SU-DHL-6 (cell line): Measurements from ENCODE around the gene WASL.

Experiments used
- H2AFZ ChIP-seq: fragments of 200-600 bp; sonication (generic); 2 replicates; pipeline ENCODE4 v1.6.1; 2014; ENCODE audit warnings: low read depth, mild to moderate bottlenecking, moderate library complexity, mixed read lengths, antibody characterized with exemption, low read length; ENCODE audit not compliant: severe bottlenecking
- H3F3A ChIP-seq: fragments of 200-600 bp; shearing (Covaris generic); 2 replicates; pipeline ENCODE4 v1.6.0; 2016; ENCODE audit warnings: antibody characterized with exemption, mild to moderate bottlenecking; ENCODE audit not compliant: insufficient read depth
- H3K27ac ChIP-seq: fragments of 200-600 bp; sonication (generic); 2 replicates; pipeline ENCODE4 v1.5.1; 2016; ENCODE audit warnings: low read depth, mild to moderate bottlenecking, low read length, moderate library complexity, mixed read lengths
- H3K27me3 ChIP-seq: fragments of 200-600 bp; sonication (generic), shearing (Covaris generic); 2 replicates; pipeline ENCODE4 v1.6.0; 2014; ENCODE audit warnings: mild to moderate bottlenecking, low read length
- H3K36me3 ChIP-seq: fragments of 200-600 bp; sonication (generic); 2 replicates; pipeline ENCODE4 v1.6.1; 2014; ENCODE audit warnings: mild to moderate bottlenecking, low read length, mixed read lengths
- H3K4me2 ChIP-seq: fragments of 300-600, 200-600 bp; shearing (Covaris generic), sonication (generic); 2 replicates; pipeline ENCODE4 v1.6.0; 2014; ENCODE audit warnings: low read length, low read depth, mild to moderate bottlenecking; ENCODE audit not compliant: poor library complexity, severe bottlenecking
- H3K4me3 ChIP-seq: fragments of 200-600 bp; sonication (generic); 2 replicates; pipeline ENCODE4 v1.5.1; 2014; ENCODE audit warnings: antibody characterized with exemption, low read length, mild to moderate bottlenecking, mixed read lengths; ENCODE audit not compliant: insufficient read depth, poor library complexity, severe bottlenecking
- H3K79me2 ChIP-seq: fragments of 200-600 bp; sonication (generic); 2 replicates; pipeline ENCODE4 v1.6.1; 2014; ENCODE audit warnings: mild to moderate bottlenecking, low read length, moderate library complexity; ENCODE audit not compliant: insufficient read depth
- H3K9ac ChIP-seq: fragments of 200-600 bp; sonication (generic); 2 replicates; pipeline ENCODE4 v1.7.0; 2014; ENCODE audit warnings: mild to moderate bottlenecking, low read length
- H3K9me2 ChIP-seq: fragments of 200-600 bp; sonication (generic); replicated peaks from 2 replicates; pipeline ENCODE4 v1.6.1; 2014; ENCODE audit warnings: low read length; ENCODE audit not compliant: insufficient read depth
- H3K9me3 ChIP-seq: fragments of 200-600 bp; sonication (generic); 2 replicates; pipeline ENCODE4 v1.6.1; 2014; ENCODE audit warnings: low read length, mixed read lengths; ENCODE audit not compliant: insufficient read depth
- H4K20me1 ChIP-seq: fragments of 200-600 bp; sonication (generic); 2 replicates; pipeline ENCODE4 v1.6.1; 2014; ENCODE audit warnings: low read depth, mild to moderate bottlenecking, antibody characterized with exemption, low read length, moderate library complexity, mixed read lengths
- EZH2phosphoT487 ChIP-seq: fragments of 200-600 bp; sonication (generic), shearing (Covaris generic); conservative IDR thresholded peaks from 2 replicates; pipeline ENCODE4 v1.6.1; 2018; ENCODE audit warnings: mild to moderate bottlenecking, antibody characterized with exemption, low read length, moderate library complexity, mixed read lengths
- TF ChIP-seq, protein P1 (sequence below): fragments of 200-600 bp; sonication (generic); IDR thresholded peaks from one replicate; pipeline ENCODE4 v1.5.1; 2017; ENCODE audit warnings: antibody characterized with exemption, mild to moderate bottlenecking, low read length, moderate library complexity; ENCODE audit not compliant: insufficient read depth, poor library complexity, severe bottlenecking

The WASL gene

DNA sequence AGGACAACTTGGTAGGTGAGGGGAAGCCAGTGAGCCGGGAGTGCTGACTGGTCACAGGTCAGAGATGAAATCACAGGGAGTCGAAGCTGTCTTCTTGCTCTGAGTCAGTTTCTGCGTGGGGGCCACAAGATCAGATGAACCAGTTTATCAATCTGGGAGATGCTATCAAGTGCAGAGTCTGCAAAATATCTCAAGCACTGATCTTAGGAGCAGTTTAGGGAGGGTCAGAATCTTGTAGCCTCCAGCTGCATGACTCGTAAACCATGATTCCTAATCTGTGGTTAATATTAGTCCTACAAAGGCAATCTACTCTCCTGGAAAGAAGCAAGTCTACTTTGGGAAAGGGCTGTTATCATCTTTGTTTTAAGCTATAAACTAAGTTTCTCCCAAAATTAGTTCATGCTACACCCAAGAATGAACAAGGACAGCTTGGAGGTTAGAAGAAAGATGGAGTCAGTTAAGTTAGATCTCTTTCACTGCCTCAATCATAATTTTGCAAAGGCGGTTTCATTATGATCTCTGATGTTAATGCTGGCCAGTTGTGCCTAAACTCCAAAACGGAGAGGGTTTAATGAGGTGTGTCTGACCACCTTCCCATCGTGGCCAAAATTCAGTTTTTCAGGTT lies 101.6 kb downstream of the WASL start:
- H3K9me2 ChIP-seq = no peaks in the 10 kb centered on the region
- no peak overlapping the region for H2AFZ ChIP-seq
- H3F3A ChIP-seq = no peaks in the 10 kb centered on the region
- H3K4me2 ChIP-seq = no peak overlapping the region
- H3K27me3 ChIP-seq = no peaks in the 10 kb centered on the region
- H3K4me3 ChIP-seq = no peak overlapping the region
- TF ChIP-seq, protein P1, sequence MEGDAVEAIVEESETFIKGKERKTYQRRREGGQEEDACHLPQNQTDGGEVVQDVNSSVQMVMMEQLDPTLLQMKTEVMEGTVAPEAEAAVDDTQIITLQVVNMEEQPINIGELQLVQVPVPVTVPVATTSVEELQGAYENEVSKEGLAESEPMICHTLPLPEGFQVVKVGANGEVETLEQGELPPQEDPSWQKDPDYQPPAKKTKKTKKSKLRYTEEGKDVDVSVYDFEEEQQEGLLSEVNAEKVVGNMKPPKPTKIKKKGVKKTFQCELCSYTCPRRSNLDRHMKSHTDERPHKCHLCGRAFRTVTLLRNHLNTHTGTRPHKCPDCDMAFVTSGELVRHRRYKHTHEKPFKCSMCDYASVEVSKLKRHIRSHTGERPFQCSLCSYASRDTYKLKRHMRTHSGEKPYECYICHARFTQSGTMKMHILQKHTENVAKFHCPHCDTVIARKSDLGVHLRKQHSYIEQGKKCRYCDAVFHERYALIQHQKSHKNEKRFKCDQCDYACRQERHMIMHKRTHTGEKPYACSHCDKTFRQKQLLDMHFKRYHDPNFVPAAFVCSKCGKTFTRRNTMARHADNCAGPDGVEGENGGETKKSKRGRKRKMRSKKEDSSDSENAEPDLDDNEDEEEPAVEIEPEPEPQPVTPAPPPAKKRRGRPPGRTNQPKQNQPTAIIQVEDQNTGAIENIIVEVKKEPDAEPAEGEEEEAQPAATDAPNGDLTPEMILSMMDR = no peak
- no peak for TF ChIP-seq EZH2phosphoT487
- no peaks in the 10 kb centered on the region for H3K79me2 ChIP-seq
- H3K9ac ChIP-seq = no peak overlapping the region
- no peaks in the 10 kb centered on the region for H3K9me3 ChIP-seq
- H3K27ac ChIP-seq = no peak overlapping the region
- no peaks in the 10 kb centered on the region for H3K36me3 ChIP-seq
- no peaks in the 10 kb centered on the region for H4K20me1 ChIP-seq

DNA sequence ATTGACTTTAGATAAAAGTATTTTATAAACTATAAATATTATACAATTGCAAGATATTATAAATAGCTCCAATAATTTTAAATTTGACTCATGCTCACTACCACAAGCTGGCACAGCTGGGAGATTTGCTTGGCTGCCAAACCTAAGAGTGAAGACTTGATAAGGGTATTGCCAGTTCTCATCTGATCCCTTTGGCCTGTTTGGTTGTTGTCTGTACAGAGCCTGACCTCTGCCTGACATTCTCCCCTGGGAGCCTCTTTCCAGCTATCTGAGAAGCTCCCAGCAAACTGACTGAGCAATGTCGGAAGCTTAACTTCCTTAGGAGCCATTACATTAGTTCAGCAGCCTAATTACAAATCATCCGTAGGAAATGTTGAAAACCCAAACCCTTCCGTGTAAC lies 103.3 kb downstream of the WASL start:
- Histone ChIP-seq H3K79me2 (no peaks in the 10 kb centered on the region), H4K20me1 (no peaks in the 10 kb centered on the region), H3K27me3 (no peaks in the 10 kb centered on the region), H3K36me3 (no peaks in the 10 kb centered on the region), H3K9me3 (no peaks in the 10 kb centered on the region), H3K9ac (no peak overlapping the region), H3K4me2 (no peak overlapping the region), H3F3A (no peaks in the 10 kb centered on the region), H3K9me2 (no peaks in the 10 kb centered on the region), H3K27ac (no peak overlapping the region), H3K4me3 (no peak overlapping the region), H2AFZ (no peak overlapping the region)
- TF ChIP-seq, protein P1 = no peak
- TF ChIP-seq EZH2phosphoT487 = no peak

DNA sequence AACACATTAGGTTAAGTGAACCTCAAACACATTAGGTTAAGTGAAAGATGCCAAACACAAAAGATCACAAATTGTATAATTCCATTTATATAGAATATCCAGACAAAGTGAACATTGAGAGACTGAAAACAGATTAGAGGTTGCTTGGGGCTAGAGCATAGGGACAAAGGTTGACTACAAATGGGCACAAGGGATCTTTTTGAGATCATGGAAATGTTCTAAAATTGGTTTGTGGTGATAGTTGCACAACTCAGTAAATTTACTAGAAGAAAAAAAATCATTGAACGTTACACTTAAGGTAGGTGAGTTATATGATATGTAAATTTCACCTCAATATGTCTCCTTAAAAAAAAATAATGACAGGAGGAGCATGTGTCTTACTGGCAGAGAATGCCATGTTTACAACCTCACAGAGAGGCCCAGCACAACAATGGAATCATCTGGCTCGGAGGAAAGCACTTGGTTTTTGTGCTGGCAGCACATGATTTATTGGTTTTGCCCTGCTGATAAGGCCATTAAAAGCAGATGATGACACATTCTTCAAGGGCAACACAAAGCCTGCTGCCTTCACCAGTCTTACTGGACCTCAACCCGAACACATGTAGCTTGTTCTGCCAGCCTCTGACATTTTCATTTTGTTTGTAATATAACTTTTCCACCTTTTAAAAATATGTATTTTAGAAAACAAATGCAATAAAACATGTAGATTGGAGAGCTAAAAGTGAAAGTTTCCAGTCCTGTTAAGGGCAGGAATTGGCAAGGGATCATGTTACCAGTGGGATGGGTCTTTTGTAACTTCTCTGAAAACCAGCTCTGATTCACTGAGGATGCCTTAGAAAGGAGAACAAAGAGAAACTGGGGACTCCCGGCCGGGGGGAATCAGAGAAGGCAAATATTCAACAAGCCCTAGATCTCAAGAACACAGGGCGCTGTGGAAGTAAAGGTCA lies 105.0 kb downstream of the WASL start:
- TF ChIP-seq, protein P1 = no peak
- TF ChIP-seq EZH2phosphoT487 = no peak
- H3K9me2 ChIP-seq = no peaks in the 10 kb centered on the region
- H3K4me2 ChIP-seq = no peak overlapping the region
- H4K20me1 ChIP-seq = no peaks in the 10 kb centered on the region
- no peaks in the 10 kb centered on the region for H3K36me3 ChIP-seq
- no peak overlapping the region for H2AFZ ChIP-seq
- no peaks in the 10 kb centered on the region for H3K79me2 ChIP-seq
- H3K27me3 ChIP-seq = no peaks in the 10 kb centered on the region
- H3K9me3 ChIP-seq = no peaks in the 10 kb centered on the region
- no peak overlapping the region for H3K4me3 ChIP-seq
- H3F3A ChIP-seq = no peaks in the 10 kb centered on the region
- H3K9ac ChIP-seq = no peak overlapping the region
- H3K27ac ChIP-seq = no peak overlapping the region
